NCI-H1092 (cell line): ENCODE results near the gene APBA2.
"Not testable (repeated sequence)": the region's sequence is repeated elsewhere in the genome, so short reads cannot be mapped to it uniquely, and the experiment has no call there.

ENCODE experiments used
- DNase-seq: peaks from one replicate; lab custom pipeline; 2025; lab: John Stamatoyannopoulos, UW

The APBA2 gene

DNA sequence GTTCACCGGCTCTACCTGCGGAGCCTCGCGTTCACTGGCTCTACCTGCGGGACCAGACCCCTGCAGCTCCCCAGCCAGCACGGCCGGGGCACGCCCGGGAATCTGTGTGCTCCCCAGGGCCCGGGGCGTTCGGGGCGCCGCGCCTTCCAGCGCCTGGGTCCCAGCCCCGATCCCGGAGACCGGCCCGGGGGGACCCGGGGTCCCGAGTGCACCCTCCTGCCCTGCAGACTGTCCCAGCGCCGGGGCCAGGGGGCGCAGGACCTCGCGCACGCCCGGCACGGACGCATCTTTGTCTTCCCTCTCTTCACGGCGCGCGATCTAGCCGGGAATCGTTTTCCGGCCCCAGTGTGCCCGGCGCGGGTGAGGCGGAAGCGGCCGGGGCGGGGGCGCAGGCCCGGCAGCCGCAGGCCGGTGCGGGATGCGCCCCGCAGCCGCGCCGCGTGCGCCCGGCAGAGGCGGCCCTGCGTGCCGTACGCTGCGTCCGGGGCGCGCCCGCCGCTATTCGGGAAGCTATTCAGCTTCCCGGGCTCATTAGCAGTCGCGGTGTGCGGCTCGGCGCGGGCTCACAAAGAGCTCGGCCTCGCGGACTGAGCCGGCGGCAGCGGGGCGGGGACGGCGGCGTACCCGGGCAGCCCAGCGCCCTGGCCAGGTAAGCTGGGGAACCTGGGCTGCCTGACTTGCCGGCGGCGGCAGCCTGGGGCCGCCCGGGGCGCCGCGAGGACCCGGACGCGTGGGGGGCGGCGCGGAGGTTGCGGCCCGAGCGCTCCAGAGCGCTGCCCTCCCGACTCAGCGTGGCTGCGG lies at the start of gene APBA2:
TSS of gene APBA2 (plus strand) at position 345 of the 801 bp plus-strand sequence. CDS start 167,911 bp downstream, outside the sequence.
- peak; percentile 26 for DNase-seq

- not testable (repeated sequence) for DNase-seq
Measured at GRCh38 chr15:28840285-28840684, 45.5 kb upstream of the APBA2 start.

GRCh38 chr15:28842210-28842609 lies 43.6 kb upstream of the APBA2 start:
- DNase-seq: not testable (repeated sequence)

- DNase-seq: not testable (repeated sequence)
Measured at GRCh38 chr15:28843520-28843919, 42.3 kb upstream of the APBA2 start.

DNA sequence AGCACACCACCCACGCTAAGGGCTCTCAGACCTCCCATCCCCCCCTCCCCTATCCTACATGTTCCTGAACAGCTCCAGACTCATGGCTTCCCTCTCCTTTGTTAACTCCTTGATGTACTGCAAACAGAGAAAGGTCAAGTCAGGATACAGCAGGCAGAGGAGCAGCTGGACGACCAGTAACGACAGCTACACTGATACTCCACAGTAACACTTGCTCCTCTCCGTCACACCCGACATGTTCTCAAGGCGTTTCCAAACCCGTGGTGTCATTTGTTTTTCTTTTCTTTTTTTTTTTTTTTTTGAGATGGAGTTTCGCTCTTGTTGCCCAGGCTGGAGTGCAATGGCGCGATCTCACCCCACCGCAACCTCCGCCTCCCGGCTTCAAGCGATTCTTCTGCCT lies 41.6 kb upstream of the APBA2 start:
- not testable (repeated sequence) for DNase-seq

DNA sequence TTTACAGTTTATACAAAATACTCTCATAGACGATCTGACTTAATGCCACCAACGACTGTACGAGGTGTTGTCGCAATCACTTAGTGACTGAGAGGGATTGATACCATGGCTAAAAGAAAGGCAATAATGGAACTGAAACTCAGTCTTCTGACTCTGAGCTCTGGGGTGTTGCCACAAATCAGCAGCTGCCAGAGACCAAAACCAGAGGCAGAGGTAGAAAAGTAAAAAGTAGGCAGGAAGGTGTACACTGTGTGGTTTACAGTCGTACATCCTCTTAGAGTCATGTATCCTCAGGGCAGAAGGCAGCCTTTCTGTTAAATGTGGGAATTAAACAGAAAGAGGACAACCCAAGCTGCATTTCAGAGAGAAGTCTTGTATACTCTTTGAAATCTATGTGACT lies 38.5 kb upstream of the APBA2 start:
- DNase-seq: not testable (repeated sequence)

- DNase-seq: not testable (repeated sequence)
Measured at GRCh38 chr15:28847959-28848358, 37.8 kb upstream of the APBA2 start.

DNA sequence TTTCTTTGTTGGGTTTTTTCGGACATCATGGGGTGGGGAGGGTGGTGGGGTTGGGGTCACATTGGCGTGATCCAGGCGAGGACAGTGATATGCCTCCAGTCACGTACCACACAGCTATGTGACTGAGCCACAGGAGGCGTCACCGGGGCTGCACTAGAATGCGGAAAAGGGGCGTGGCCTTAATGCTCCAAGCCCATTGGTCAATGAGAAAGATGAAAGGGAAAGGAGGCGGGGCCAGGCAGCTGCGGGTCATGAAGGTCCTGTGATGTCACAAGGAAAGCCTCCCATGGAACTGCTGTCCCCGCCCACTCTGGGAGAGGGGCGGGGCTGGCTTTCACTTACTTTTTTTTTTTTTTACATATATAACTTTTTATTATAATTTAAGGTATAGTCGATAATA lies 37.3 kb upstream of the APBA2 start, which contains the start of gene GOLGA6L7:
TSS of gene GOLGA6L7 (minus strand) at position 124 of the 400 bp plus-strand sequence. CDS start at position 29, 95 bp downstream.
- not testable (repeated sequence) for DNase-seq

- not testable (repeated sequence) for DNase-seq
Measured at GRCh38 chr15:28849271-28849670, 36.5 kb upstream of the APBA2 start.

DNA sequence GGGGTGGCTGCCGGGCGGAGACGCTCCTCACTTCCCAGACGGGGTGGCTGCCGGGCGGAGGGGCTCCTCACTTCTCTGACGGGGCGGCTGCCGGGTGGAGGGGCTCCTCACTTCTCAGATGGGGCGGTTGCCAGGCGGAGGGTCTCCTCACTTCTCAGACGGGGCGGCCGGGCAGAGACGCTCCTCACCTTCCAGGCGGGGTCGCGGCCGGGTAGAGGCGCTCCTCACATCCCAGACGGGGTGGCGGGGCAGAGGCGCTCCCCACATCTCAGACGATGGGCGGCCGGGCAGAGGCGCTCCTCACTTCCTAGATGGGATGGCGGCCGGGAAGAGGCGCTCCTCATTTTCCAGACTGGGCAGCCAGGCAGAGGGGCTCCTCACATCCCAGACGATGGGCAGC lies 36.0 kb upstream of the APBA2 start:
- not testable (repeated sequence) for DNase-seq

GRCh38 chr15:28853654-28854053 lies 32.1 kb upstream of the APBA2 start:
- DNase-seq: not testable (repeated sequence)

DNA sequence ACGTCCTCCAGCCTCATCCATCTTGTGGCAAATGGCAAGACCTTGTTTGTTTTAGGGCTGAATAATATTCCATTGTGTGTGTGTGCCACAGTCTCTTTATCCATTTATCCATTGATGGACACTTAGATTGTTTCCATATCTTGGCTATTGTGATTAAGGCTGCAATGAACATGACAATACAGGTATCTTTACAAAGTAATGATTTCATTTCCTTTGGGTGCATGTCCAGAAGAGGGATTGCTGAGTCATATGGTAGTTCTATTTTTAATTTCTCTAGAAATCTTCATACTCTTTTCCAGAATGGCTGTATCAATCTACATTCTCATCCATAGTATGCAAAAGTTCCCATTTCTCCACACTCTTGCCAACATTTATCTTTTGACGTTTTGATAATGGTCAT lies 31.2 kb upstream of the APBA2 start:
- DNase-seq: not testable (repeated sequence)

DNA sequence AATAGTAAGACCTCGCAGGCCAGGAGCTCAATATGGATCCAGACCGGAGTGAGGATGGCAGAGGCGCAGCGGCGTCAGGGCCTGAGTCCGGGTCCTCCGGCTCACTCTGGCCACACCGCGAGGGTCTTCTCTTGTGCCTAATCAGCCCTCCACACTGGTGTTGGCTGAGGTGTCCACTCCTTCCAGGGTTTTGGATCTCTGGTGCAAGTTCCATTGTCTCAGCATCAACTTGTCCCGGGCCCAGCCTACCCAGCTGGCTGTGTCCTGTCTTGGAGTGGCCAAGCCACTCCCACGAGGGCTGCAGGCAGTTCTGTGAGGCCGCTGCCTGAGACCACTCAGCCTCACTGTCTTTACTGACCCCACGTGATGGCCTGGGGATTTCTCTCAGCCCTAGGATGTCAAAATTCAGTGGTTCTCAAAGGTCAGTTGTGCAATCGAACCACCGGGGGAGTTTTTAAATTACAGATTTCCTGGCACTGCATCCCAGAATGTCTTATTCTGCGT lies 24.7 kb upstream of the APBA2 start:
- DNase-seq: no peak

GRCh38 chr15:28861589-28862293 lies 24.0 kb upstream of the APBA2 start:
- DNase-seq: not testable (repeated sequence)

DNA sequence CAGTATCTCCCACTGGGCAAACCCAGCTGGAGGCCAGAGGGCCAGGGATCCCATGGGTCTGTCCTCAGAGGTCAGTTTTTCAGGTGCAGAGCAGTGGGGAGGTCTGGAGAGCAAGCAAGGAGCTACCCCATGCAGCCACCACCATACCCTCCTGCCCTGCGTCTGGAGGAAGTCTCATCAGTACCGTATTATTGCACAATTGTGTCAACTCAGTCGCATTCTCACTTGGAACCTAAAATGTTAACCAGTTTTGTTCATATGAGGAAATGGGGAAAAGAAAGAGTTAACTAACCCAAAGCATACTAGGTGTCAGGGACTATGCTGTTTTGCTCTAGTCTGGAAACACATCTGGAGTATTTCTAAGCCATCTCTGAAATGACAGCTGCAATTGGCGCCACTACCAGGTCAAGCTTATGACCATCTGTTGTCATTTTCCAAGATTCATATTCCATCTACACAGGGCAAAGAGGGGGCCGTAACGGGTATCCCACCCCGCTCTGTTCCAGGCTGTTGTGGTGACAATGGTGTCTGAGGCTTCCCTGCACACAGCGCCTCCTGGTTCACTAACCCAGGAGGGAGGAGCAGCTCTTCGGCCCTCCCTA lies 16.9 kb upstream of the APBA2 start:
- DNase-seq: no peak

GRCh38 chr15:28871168-28871567 lies 14.6 kb upstream of the APBA2 start:
- no peak for DNase-seq

- DNase-seq: no peak
Measured at GRCh38 chr15:28873006-28873405, 12.8 kb upstream of the APBA2 start.

GRCh38 chr15:28873585-28874190 lies 12.1 kb upstream of the APBA2 start:
- no peak for DNase-seq

GRCh38 chr15:28875461-28876000 lies 10.2 kb upstream of the APBA2 start:
- DNase-seq: no peak

DNA sequence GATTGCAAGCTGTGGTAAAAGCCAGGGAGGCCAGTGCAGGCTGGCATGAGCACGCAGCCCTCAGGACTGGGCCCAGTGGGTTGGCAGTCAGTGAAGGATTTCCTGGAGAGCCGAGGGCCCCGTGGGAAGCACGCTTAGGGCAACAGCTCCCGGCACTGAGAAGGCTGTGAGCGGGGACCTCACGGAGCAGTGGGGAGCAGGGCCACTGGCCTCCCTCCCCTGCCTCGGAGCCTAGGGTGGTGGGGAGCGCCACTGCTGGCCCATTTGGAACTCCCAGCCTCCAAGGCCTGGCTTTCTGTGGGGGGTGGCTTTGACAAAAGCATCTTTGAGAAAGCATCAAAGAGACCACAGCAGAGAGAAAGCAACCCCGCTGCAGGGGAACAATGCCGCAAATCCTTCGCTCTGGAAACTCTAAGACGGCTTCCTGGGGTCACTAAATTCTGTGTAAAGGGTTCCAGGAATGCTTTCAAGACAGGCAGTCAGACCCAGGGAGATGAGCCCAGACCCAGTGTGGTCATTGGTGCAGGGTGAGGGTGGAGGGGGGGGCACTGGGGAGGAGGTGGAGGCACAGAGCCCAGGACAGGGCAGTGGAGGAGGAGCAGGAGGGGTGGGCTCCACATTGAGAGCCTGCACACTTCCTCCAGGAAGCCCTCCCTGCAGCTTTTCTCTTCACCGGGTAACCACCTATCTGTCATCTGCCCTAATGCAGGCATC lies 9.5 kb upstream of the APBA2 start:
- no peak for DNase-seq

DNA sequence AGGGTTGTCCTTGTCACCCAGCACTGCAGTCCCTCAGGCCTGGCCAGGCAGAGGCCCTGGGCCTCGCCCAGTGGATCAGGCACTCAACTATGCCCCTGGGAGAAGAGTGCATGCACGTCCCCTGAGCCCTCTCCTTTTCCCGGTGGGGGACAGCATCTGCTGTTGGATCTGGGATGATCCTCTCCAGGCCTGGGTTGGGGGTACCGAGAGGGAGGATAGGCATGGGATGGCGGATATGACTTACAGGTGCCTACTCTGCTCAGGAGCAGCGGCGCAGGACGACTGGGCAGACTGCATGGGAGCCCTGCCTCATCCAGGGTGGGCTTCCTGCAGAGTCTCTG lies 9.0 kb upstream of the APBA2 start:
- no peak for DNase-seq
